GDM1 (cell line): ENCODE data around the gene ANK2.

Experiments
- DNase-seq: peaks from one replicate; lab custom pipeline; 2025; lab: John Stamatoyannopoulos, UW

Gene ANK2

DNA sequence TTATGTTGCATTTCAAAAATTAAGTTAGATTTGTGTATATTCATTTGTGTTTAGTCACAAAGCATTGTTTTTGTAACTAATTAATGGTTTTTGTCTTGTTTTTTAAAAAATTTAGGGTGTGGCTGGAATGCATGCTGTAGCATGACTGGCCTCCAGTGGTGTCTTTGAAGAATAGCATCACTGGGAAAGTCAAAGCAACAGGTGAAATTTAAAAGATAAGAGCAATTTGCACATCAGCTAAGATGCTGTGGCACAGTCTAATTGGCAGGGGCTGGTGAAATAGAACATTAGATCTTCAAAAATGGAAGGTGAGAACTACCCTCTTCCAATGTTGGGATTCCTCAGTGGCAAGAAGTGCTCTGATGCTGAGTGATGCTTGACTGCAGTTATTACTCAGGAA lies 45.3 kb downstream of the ANK2 start:
- DNase-seq = no peak

DNA sequence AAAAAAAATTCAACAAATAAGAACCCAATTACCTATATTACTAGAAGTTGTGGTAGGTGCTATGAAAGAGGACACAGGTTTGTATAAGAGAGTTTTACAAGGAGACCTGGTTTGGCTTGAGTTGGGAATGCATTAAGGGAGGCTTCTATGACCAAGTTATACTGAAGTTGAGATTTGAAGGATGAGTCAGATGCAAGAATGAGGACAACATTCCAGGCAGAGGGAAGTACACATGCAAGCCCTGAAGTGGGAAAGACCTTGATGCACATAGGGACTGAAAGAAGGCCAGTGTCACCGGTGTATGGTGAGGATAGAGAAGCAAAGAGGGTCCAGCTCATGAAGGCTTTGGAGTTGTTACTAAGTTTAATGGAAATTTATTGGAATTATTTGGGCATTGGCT lies 52.2 kb downstream of the ANK2 start:
- DNase-seq = no peak

DNA sequence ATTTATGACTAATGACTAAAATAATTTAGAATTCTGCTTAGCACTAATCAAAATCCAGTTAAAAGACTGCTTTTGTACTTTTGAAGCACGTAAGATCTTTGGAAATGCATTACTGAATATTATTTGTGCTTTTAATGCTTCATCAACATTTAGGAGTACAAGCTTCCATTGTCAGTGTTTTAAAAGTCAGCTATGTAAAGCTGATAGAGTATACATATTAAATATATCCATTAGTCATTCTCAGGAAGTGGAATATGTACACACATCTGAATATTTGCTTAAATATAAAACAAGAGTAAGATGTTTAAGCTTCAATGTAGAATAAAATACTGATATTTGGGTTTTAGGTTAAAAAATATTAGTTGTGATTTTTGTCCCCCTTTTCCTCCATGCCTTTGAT lies 54.1 kb downstream of the ANK2 start:
- no peak for DNase-seq

DNA sequence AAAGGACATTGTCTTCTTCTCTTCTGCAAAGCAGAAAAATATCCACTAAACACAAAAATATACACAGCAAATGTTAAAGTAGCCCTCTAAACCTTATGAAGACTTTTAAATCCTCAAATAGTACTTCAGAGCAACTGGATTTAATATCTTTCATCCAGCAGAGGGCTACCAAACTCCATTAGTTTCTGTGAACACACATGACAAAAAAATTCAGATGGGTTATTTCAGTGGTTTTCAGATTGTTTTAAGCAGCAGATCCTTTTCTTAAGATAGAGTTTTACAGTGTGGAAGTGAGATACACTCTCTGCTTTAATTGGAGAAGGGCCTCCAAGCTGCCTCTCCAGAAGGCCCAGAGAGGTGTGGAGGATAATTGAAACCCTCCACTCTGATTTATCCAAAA lies 56.7 kb downstream of the ANK2 start:
- no peak for DNase-seq

DNA sequence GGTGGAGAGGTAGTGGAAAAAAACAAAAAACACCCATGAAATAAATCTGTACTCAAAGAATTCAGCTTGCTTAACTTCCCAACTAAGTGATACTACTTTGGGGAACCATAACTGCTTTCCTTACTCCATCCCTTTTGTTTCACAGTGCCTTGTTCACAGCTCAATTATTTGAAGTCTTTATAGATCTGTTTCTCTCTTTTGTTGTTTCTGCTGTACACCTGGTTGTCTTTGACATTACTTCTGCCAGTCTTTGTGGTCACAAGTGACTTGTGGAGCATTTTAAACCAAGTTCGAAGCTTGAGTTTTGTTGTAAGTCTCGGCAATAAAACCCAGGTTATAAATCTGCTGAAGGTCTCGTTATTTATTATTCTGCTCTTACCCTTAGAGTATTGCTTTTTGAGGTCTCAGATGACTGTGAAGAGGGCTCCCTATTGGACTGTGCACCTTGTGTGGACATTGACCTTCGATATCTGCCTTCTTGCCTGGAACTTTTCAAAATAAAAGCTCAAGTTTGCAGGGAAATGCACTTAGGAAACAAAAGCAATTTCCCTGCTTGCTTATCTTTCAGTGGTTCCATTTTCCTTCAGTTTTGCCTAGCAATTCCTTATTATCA lies 59.8 kb downstream of the ANK2 start:
- no peak for DNase-seq

DNA sequence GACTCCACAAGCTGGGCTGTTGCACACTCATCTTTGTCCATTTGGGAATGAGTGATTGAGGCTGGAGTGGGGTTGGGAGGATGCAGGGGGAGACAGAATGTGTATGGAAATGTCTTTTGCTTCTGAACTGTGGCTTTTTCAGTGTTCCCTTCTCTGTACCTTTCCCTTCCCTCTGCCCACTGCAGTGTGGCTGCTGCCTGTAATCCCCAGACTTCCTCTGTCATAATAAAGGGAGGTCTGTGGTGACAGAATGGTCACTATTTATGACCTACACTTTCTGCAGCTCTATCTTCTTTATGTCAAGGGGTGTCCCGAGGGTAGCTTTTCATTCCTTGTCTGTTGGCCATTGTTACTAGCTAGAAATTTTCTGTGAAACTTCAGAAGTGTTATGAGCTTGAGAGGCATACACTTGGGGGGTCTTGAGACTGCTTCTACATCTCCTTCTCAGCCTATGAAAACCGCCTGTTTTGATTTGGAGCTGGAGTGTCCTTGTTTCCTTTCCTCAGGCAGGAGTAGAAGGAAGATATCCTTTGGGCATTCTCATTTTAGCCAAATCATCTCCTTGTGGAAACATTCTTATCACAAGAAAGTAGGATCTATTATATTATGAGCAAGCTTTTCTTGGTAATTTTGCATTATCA lies 63.0 kb downstream of the ANK2 start:
- DNase-seq = no peak

DNA sequence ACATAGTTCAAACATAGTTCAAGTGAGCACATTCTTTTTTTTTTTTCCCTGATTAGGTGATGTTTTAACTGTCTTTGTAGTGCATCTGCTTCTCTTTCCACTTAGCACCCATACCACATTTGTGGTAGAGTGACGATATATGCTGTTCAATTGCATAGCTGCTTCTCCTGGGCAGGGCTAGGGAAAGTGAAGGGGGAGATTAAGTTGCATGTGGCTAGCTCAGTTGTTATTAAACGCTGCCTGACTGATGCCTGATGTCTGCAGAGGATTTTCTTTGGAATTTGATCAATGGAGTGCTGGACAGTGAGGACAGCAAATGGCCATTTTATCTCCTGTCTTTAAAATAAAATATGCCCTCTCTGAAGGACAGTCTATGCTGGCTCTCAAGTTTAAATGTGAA lies 63.7 kb downstream of the ANK2 start:
- no peak for DNase-seq

DNA sequence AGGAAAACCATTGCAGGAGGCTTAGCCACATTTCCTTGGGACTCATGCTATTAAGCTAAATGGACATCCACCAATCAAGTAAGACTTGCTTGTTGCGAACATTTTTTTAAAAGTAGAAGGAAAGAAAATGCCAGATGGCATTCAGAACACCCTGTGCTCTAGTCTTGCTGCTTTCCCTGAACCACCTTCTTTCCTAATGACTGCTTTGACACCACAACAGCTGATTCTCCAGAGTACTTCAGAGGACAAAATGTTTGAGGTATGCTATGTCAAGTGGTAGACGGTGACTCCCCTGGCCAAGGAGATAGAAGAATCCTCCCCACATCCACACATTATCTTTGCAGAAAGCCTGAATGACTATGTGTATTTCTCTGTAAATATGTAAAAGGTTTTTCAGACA lies 65.4 kb downstream of the ANK2 start:
- no peak for DNase-seq

DNA sequence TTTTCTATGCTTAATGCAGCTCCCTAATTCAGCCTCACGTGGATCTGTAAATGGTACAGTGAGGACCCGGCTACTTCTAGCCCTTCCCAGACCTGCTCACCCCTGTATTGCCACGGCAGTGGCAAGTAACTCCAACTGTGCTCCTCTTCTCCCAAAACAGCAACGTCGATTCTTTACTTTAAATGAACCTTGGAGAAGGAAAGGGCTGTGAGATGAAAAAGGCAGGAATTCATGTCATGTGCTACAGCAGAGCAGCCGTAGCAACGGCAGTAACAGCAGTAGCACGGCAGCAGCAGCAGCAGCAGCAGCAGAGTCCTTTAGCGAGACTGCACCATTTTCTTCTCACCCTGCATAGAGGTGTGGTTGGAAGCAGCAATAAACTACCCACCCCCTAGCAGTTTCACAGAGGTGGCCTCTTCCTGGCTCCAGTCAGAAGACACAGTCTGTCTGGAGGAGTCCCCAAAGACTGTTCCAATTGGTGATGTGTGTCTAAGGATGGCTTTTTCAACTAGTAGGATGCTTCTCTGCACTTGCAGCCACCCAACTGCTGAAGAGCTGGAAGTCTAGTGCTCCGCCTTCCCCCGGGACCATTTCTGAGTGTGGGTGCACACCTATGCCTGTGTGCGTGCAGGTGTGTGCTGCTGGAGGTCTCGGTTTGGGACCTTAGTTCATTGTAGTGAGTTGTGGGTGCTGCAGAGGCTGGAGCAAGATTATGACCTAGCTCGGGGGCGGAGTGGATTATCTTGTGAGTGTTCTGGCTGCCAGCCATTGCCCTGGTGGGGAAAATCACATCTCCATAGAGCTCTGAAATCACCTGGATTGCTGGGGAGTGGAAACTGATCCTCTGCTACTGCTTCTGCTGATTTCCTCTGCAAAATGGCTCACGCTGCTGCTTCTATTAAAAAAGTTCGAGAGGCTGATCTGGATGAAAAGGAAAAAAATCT lies 67.2 kb downstream of the ANK2 start:
- no peak for DNase-seq

DNA sequence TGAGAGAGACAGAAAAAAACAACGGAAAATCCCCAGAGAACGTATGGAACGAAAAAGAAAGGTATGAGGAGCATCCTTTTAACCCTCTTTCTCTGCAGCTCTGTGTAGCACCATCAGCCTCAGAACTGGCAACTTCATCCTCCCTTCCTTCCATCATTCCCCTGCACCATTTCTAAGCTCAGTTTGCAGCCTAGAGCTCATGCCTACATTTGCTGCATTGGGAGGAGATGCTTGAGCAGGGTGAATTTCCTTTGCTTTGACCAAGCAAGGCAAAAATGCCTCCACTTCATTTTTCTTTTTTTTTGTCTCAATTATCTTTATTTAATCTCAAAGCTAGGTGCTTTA lies 67.9 kb downstream of the ANK2 start:
- DNase-seq = no peak

DNA sequence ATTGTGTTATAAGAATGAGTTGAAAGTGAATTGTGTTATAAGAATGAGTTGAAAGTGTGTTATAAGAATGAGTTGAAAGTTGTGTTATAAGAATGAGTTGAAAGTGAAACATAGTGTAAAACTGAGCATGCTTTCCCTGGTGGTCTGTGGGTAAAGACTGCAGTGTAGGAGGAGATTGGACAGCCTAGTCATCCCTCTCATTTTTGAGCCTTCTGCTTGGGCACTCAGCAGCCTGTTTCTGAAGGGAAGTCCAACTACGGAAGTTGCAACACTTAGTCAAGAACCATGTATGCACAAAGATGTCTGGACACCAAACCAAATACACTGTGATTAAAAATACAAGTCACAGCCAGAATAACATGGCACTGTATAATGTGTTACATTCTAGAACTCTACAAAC lies 72.6 kb downstream of the ANK2 start:
- DNase-seq = no peak

DNA sequence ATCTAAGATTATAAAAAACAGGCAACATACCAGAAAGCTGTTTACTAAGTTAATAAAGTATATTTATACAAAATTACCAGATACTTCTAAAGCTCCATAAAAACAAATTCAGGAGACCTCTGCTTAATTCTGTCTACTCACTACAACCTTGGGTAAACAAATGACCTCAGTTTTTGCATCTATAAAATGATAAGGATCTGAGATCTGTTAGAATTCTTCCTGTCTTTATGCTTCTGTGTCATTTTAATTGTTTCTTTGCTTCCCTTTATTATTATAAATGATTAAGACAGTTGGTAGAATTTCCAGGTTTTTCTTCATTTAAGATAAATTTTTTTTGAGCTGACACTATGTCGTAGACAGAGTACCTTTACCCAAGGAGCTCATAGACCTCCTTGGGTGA lies 76.0 kb downstream of the ANK2 start:
- DNase-seq = no peak

DNA sequence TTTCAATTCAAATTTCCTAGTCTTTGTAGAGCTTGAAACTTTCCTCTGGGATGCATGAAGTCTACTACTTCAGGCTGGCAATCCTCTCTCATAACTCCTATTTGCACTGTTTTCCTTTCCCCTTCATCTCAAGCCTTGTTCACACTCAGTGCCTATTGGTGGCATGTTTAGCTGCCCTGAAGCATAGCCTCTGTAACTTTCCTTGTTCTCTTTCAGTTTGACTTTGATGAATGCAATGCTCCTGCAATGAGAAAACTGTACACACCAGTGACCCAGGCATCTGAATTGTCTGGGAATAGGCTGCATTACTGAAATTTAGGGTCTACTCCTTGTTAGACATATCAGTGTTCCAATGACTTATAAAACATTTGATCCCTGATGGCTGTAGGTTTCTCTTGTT lies 81.7 kb downstream of the ANK2 start:
- no peak for DNase-seq

DNA sequence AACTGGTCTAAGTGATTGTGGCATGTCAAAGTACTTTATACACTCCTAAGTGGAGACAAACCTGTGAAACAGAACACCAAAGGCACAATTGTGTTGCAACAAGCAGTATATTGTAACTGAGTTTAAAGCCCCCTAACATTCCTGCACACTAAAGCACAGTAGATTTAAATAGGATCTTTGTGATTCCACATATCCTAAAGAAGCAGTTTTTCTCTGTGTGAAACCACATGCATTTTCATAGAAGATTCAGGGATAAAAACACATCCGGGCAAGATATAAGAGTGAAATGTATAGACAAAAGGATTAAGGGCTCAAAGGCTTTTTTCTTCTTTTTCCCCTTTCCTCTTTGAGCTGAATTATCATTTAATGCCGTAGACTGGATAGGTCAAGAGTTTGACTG lies 82.2 kb downstream of the ANK2 start:
- no peak for DNase-seq

DNA sequence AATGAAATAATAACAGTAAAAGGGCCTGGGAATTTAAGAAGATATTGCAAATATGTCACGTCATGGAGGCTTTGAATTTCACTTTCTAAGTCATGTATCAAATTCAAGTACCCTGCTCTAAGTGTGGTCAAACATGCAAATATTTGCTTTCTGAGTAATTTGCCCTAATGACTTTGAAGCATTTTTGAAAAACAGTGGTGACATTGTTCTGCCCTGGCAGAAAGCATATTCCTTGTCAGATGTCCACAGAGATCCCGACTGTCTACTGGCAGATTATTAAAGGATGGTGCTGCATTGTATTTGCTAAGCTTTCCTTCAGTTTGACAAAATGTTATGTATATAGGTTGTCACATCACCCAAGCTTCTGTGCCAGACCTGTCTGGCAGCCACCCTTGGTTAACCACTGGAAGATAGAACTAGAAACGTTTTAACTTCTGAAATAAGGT lies 92.5 kb downstream of the ANK2 start:
- no peak for DNase-seq

DNA sequence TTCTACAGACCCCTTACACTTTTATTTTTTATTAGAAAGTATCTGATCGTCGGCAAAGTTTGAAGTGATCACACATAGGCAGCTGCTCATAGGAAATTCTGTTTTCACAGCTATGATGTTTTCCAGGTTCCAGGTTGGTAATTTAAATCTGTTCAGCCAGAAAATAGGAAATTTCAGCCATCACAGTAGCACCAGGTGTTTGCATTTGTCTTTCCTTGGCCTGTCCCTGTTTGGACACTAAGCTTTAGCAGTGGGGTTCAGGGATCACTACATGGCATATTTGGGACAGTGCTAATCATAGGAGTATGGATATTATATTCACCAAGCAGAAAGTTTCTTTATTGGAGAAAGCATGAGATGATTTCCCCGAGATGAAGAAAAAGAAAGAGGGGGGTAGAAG lies 92.9 kb downstream of the ANK2 start:
- no peak for DNase-seq

DNA sequence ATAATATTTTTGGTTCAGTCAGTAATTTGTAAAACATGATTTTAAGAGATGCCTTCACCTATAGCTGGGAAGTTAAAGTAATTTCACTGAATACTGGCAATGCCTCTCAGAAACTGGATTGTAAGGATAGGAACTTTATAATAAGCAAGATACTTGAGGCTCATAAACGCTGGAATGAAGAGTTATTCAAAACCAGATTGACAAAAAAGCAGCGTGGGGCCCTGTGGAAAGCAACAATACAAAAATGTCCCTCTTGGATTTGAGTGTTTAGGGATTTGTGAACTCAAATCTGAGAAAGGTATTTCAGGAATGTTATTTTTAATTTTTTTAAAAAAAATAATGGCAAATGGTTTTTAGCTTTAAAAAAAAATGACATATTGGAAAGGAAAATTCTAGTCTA lies 94.6 kb downstream of the ANK2 start:
- DNase-seq = no peak

DNA sequence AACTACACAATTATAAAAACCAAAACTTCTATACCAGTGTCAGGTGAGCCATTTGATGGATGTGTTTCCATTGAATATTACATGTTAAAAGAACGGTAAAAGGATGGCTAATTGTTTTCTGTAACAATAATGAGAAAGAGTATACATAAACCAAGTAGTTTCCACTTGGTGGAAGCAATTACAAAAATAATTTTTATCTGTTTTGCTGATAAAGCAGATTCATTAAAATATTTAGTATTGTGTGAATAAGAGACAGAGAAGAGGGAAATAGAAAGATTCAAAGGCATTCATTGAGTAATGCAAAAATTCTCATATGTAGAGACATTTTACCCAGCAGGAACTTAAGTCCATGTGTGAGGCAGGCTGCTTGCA lies 95.7 kb downstream of the ANK2 start:
- no peak for DNase-seq

DNA sequence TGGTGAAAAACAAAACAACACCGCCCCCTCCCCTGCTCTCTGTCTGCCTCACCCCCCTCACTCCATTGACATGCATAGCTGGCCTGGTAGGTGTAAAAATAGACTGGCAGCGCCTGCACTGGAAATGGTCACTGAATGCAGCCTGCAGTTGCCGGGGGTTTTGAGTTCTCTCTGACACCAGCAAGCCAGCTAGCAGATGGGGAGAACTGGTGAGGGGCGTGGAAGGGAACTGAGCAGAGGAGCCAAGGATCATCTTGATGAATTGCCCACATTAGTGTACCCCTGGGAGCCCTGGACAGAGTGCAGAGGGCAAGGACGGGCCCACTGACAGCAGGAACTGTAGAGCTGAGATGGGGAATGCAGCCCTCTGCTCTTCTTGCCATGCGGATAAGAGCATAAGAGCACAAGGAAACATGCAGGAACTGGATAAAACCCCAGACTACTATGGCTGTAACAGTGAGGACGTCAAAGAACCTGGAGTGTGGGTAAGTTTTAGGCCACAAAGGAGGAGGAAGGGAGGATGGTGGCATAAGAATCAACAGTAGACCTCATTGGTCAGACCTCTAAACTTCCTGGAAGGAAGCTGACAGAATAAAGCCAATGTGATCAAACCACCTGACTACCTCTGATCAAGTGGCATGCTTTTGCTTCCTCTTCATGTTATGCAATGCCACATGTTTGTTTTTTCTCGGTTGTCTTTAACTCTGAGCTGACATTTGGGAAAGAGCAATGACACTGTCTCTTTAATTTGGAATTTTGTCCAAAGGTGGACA lies 96.3 kb downstream of the ANK2 start:
- no peak for DNase-seq

DNA sequence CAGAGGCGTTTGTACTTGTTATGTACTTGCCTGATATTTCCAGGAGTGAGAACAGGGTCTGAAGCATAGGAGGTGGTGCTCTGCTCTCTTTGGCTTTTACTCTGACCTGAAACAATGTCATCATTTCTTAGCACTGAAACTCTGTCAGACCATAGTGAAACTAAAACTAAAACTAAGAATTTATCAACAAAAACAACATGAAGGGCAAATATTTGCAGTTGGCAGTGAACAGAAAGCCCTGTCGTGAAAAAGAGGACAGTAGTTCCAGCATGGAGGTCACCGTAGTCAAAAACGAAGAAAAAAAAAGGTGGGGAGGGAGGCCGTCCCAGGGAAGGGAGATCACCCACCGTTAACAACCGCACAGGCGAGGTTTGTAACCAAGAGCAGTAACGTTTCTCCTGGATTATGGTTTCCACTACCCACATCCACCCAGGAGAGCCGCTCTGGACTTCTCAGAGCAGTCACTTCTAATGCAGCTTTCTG lies 97.5 kb downstream of the ANK2 start:
- no peak for DNase-seq

DNA sequence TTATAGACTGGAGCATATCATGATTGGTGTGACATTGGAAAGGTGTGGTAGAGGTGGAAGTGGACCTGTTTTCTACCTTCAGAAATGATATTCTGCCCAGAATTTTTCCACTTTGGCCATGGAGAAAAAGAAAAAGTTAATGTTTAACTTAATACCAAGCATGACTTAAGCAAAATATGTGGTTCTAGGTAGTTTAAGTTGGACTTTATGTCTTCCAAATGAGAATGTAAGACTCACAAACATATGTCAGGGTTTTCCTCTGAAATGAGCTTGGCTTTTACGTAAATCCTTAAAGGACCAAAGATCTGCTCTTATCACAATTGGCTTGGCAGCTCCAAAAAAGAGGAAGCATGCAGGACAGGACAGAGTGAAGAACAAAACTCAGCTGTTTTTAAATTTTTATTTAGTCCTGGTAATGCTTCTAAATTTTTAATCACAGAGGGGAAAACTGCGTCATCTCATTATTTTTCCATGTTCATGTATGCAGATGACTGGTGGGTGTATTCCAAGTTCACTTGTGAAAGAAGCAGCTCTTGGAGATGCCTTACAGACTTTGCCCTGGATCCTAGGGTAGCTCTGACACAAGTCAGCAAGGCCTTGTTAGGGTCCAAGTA lies 98.2 kb downstream of the ANK2 start:
- no peak for DNase-seq

DNA sequence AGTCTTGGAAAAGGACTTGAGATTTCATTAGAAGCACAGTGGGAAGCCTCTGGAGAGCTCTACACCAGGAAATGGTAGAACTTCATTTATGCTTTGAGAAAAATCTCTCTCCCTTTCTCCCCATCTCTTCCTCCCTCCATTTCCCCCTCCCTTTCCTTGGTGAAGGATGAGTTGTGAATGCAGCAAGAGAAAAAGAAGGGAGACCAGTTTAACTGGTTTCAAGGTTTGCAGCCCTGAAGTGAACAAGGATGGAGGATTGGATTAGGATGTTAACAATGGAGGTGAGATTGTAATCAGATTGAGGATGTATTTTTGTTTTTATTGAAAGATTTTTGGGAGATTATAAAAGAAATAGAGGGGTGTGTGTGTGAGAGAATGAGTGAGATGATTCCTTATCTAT lies 99.5 kb downstream of the ANK2 start:
- no peak for DNase-seq
